ENCODE results near the gene ZSWIM1. TPM values are rescaled to one million over a fixed set of nuclear protein-coding genes. Genes with fewer than 3 reads are reported as not detected.

The ZSWIM1 gene
- total and polyA plus RNA-seq, 2 of the 13 experiments (the other 11 are each of a cell fraction or from before 2014, with no cell fraction given): 9.5 to 11.7 TPM

DNA sequence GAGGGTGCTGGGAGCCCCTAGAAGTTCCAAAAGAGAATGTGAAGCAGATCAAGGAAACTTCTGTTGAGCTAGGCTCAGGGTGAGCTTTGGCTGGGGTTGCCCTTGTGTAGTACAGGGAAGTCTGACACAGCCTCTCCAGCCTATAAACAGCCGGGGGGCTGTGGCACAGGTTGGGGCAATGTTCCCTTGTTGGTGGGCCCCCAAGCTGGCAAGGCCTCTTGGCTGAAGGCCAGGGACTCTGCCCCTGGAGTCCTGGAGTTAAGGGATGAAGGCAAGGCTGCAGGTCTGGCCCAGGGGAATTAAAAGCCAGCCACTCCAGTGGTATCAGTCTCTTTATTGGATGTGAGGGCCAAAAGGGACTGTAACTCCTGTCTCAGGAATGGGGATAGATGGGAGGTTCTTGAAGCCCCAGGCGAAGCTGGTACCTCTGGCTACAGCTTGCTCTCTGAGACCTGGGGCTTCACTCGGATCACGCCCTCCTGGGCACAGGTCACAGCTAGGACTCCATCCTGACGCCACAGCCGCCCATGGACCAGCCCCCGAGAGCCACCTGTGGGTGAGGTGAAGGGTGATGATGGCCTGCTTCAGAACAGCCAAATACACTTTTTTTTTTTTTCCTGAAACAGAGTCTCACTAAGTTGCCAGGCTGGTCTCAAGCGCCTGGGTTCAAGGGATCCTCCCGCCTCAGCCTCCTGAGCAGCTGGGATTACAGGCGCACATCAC, 39.5 kb upstream of the ZSWIM1 start (continued):
- TF ChIP-seq, protein P1, sequence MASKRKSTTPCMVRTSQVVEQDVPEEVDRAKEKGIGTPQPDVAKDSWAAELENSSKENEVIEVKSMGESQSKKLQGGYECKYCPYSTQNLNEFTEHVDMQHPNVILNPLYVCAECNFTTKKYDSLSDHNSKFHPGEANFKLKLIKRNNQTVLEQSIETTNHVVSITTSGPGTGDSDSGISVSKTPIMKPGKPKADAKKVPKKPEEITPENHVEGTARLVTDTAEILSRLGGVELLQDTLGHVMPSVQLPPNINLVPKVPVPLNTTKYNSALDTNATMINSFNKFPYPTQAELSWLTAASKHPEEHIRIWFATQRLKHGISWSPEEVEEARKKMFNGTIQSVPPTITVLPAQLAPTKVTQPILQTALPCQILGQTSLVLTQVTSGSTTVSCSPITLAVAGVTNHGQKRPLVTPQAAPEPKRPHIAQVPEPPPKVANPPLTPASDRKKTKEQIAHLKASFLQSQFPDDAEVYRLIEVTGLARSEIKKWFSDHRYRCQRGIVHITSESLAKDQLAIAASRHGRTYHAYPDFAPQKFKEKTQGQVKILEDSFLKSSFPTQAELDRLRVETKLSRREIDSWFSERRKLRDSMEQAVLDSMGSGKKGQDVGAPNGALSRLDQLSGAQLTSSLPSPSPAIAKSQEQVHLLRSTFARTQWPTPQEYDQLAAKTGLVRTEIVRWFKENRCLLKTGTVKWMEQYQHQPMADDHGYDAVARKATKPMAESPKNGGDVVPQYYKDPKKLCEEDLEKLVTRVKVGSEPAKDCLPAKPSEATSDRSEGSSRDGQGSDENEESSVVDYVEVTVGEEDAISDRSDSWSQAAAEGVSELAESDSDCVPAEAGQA (IDR thresholded peaks at IDR 0.05; ENCODE audit: low read depth): no peak
- TF ChIP-seq, protein P1 (CRISPR knock-in tag; IDR thresholded peaks at IDR 0.05; ENCODE audit: borderline replicate concordance): no peak
- TF ChIP-seq RBFOX2 (IDR thresholded peaks at IDR 0.05; ENCODE audit: low read depth, low read length) (0 out of 2 replicates have a peak, but pooled peaks have one; percentile 17), ZNF282 (IDR thresholded peaks at IDR 0.05; ENCODE audit: partially characterized antibody) (no peak), AGO1 (IDR thresholded peaks at IDR 0.05; ENCODE audit: low read depth, low read length, poor library complexity, severe bottlenecking) (no peak), EEA1 (CRISPR knock-in tag; IDR thresholded peaks at IDR 0.05; ENCODE audit: borderline replicate concordance) (0 out of 2 replicates have a peak, but pooled peaks have one; percentile 6), PHF21A (CRISPR knock-in tag; IDR thresholded peaks at IDR 0.05) (0 out of 2 replicates have a peak, but pooled peaks have one; percentile 26), POLR2A (IDR thresholded peaks at IDR 0.05; ENCODE audit: insufficient read depth in 1 of 2, low read depth in 2 of 2, low read length in 2 of 2) (no peak; a peak in 1 of 4 replicates), MAFF (IDR thresholded peaks at IDR 0.05; ENCODE audit: low read depth, low read length) (no peak), ZNF7 (CRISPR knock-in tag; IDR thresholded peaks at IDR 0.05) (no peak), FOXK2 (IDR thresholded peaks at IDR 0.05) (no peak), PLRG1 (conservative IDR thresholded peaks at IDR 0.05) (no peak), FOSL2 (CRISPR knock-in tag; IDR thresholded peaks at IDR 0.05) (no peak), NR2F1 (CRISPR knock-in tag; IDR thresholded peaks at IDR 0.05) (no peak), ZNF788 (CRISPR knock-in tag; IDR thresholded peaks at IDR 0.05; ENCODE audit: borderline replicate concordance) (no peak), MBD4 (IDR thresholded peaks at IDR 0.05; ENCODE audit: borderline replicate concordance, low read length) (no peak)
- TF ChIP-seq, protein P2, sequence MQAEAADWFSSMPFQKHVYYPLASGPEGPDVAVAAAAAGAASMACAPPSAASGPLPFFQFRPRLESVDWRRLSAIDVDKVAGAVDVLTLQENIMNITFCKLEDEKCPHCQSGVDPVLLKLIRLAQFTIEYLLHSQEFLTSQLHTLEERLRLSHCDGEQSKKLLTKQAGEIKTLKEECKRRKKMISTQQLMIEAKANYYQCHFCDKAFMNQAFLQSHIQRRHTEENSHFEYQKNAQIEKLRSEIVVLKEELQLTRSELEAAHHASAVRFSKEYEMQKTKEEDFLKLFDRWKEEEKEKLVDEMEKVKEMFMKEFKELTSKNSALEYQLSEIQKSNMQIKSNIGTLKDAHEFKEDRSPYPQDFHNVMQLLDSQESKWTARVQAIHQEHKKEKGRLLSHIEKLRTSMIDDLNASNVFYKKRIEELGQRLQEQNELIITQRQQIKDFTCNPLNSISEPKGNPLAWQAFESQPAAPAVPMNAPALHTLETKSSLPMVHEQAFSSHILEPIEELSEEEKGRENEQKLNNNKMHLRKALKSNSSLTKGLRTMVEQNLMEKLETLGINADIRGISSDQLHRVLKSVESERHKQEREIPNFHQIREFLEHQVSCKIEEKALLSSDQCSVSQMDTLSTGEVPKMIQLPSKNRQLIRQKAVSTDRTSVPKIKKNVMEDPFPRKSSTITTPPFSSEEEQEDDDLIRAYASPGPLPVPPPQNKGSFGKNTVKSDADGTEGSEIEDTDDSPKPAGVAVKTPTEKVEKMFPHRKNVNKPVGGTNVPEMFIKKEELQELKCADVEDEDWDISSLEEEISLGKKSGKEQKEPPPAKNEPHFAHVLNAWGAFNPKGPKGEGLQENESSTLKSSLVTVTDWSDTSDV (CRISPR knock-in tag; IDR thresholded peaks at IDR 0.05): no peak
